ENCODE data around the gene SLC29A2.

GRCh38 chr11:66344550-66345315 is 26.8 kb downstream of the SLC29A2 start, which contains the start of gene BRMS1:
- TF ChIP-seq CTCF (IDR thresholded peaks at IDR 0.05) (peak in 1 of 3 experiments; percentile 69), POLR2A (IDR thresholded peaks at IDR 0.05) (no peak)
